ENCODE results near the gene CAMTA1. TPM values are rescaled to one million over a fixed set of nuclear protein-coding genes. Genes with fewer than 3 reads are reported as not detected.

Gene CAMTA1
- total RNA-seq, 1 donor from 2014 or later = 62.9 TPM

GRCh38 chr1:7771823-7772299 is 986.6 kb downstream of the CAMTA1 start:
- TF ChIP-seq CTCF (IDR thresholded peaks at IDR 0.05) (no peak), POLR2A (IDR thresholded peaks at IDR 0.05) (no peak), POLR2AphosphoS5 (IDR thresholded peaks at IDR 0.05; ENCODE audit: insufficient read depth in 1 of 2, low read depth in 1 of 2) (no peak)
- Histone ChIP-seq H3K4me3 (peak overlapping the region; percentile 91 to 93), H3K27me3 (no peaks in the 10 kb centered on the region), H3K27ac (peak overlapping the region; percentile 91), H3K36me3 (no peaks in the 10 kb centered on the region), H3K4me1 (peaks cover 23% of the 10 kb centered on the region), H3K9me3 (no peaks in the 10 kb centered on the region)
- no peak for DNase-seq (ENCODE audit: extremely low spot score in 2 of 2)
- intact Hi-C loops (cut with DNase I) = no loop called here

GRCh38 chr1:7777591-7777990 is 992.3 kb downstream of the CAMTA1 start:
- intact Hi-C loops (cut with DNase I) = no loop called here
- Histone ChIP-seq H3K27me3 (no peaks in the 10 kb centered on the region), H3K9me3 (no peaks in the 10 kb centered on the region), H3K27ac (no peak overlapping the region), H3K36me3 (peaks cover 0 to 34% of the 10 kb centered on the region in 2 donors), H3K4me3 (no peak overlapping the region), H3K4me1 (peaks cover 12% of the 10 kb centered on the region)
- DNase-seq (ENCODE audit: extremely low spot score in 2 of 2) = no peak
- TF ChIP-seq CTCF (IDR thresholded peaks at IDR 0.05) (no peak), POLR2A (IDR thresholded peaks at IDR 0.05) (no peak), POLR2AphosphoS5 (IDR thresholded peaks at IDR 0.05; ENCODE audit: insufficient read depth in 1 of 2, low read depth in 1 of 2) (no peak)

GRCh38 chr1:7778133-7778628 is 992.9 kb downstream of the CAMTA1 start:
- DNase-seq (ENCODE audit: extremely low spot score in 2 of 2) = no peak
- H3K27me3 ChIP-seq = no peaks in the 10 kb centered on the region
- intact Hi-C loops (cut with DNase I) = no loop called here
- TF ChIP-seq CTCF (IDR thresholded peaks at IDR 0.05) (no peak), POLR2AphosphoS5 (IDR thresholded peaks at IDR 0.05; ENCODE audit: insufficient read depth in 1 of 2, low read depth in 1 of 2) (no peak), POLR2A (IDR thresholded peaks at IDR 0.05) (no peak)
- peaks cover 0 to 34% of the 10 kb centered on the region in 2 donors for H3K36me3 ChIP-seq
- H3K4me1 ChIP-seq = peaks cover 6% of the 10 kb centered on the region
- no peaks in the 10 kb centered on the region for H3K9me3 ChIP-seq
- no peak overlapping the region for H3K4me3 ChIP-seq
- no peak overlapping the region for H3K27ac ChIP-seq

DNA sequence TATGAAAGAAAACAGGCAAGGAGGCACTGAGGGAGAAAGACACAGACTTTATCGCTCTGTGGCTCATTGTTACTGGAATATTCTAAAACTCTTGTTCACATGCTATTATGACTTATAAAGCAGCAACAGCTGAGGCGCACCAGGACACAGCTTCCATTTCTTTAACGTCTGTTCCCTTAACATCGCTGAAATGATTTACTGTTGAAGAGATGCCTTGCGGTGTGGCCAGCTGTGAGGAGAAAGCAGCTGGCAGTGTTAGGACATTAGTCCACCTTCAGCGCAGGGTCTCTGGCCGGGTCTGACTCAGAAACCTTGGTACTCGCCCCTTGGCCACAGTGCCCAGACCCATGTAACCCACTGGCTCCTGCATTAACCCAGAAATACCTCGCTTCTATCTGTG is 995.7 kb downstream of the CAMTA1 start:
- Histone ChIP-seq H3K4me3 (no peak overlapping the region), H3K4me1 (peaks cover 11% of the 10 kb centered on the region), H3K9me3 (no peaks in the 10 kb centered on the region), H3K36me3 (peaks cover 0 to 34% of the 10 kb centered on the region in 2 donors), H3K27me3 (no peaks in the 10 kb centered on the region), H3K27ac (no peak overlapping the region)
- intact Hi-C loops (cut with DNase I) = no loop called here
- TF ChIP-seq POLR2A (IDR thresholded peaks at IDR 0.05) (no peak), POLR2AphosphoS5 (IDR thresholded peaks at IDR 0.05; ENCODE audit: insufficient read depth in 1 of 2, low read depth in 1 of 2) (no peak), CTCF (IDR thresholded peaks at IDR 0.05) (no peak)
- no peak for DNase-seq (ENCODE audit: extremely low spot score in 2 of 2)

GRCh38 chr1:7781501-7781900 is 996.2 kb downstream of the CAMTA1 start:
- intact Hi-C loops (cut with DNase I) = no loop called here
- H3K27ac ChIP-seq = no peak overlapping the region
- peaks cover 0 to 34% of the 10 kb centered on the region in 2 donors for H3K36me3 ChIP-seq
- no peak overlapping the region for H3K4me3 ChIP-seq
- no peak for TF ChIP-seq POLR2AphosphoS5 (IDR thresholded peaks at IDR 0.05; ENCODE audit: insufficient read depth in 1 of 2, low read depth in 1 of 2)
- no peak for TF ChIP-seq CTCF (IDR thresholded peaks at IDR 0.05)
- TF ChIP-seq POLR2A (IDR thresholded peaks at IDR 0.05) = no peak
- no peak for DNase-seq (ENCODE audit: extremely low spot score in 2 of 2)
- no peaks in the 10 kb centered on the region for H3K27me3 ChIP-seq
- H3K4me1 ChIP-seq = peaks cover 11% of the 10 kb centered on the region
- no peaks in the 10 kb centered on the region for H3K9me3 ChIP-seq
